IgD-negative memory B cell (primary cell): ENCODE data around the gene TMEM132D. TPM values are rescaled to one million over a fixed set of nuclear protein-coding genes. Genes with fewer than 3 reads are reported as not detected.
A peak's percentile ranks its signal among the peaks of the same experiment; 100 is the strongest.

Experiments
- H3K27ac Mint-ChIP-seq, 3 donors: one replicate each; pipeline ENCODE4 v1.8.0; 2020 to 2022; ENCODE audit warnings: mild to moderate bottlenecking in 3 of 3, mixed read lengths in 3 of 3, moderate library complexity in 1 of 3
- H3K27me3 Mint-ChIP-seq: one replicate; pipeline ENCODE4 v1.8.0; 2021; ENCODE audit warnings: mixed read lengths
- H3K36me3 Mint-ChIP-seq: one replicate; pipeline ENCODE4 v1.8.0; 2020; ENCODE audit warnings: mild to moderate bottlenecking, mixed read lengths
- H3K4me1 Mint-ChIP-seq, 3 donors: one replicate each; pipeline ENCODE4 v1.8.0; 2020 to 2022; ENCODE audit warnings: mixed read lengths in 3 of 3, mild to moderate bottlenecking in 1 of 3
- H3K4me3 Mint-ChIP-seq, 4 donors: one replicate each; pipeline ENCODE4 v1.8.0; 2020 to 2022; ENCODE audit warnings: mild to moderate bottlenecking in 4 of 4, mixed read lengths in 4 of 4, moderate library complexity in 3 of 4
- H3K9me3 Mint-ChIP-seq, 3 donors: one replicate each; pipeline ENCODE4 v1.8.0; 2020 to 2021; ENCODE audit warnings: mixed read lengths in 3 of 3, mild to moderate bottlenecking in 1 of 3
- polyA plus RNA-seq: library from polyadenylated mRNA; unstranded; fragments of 300-500 nt; fragmentation: Illumina TruSeq; gene quantifications from one replicate; pipeline ENCODE4 v1.2.3, GENCODE V29; 2021

The TMEM132D gene
- polyA plus RNA-seq: not detected

DNA sequence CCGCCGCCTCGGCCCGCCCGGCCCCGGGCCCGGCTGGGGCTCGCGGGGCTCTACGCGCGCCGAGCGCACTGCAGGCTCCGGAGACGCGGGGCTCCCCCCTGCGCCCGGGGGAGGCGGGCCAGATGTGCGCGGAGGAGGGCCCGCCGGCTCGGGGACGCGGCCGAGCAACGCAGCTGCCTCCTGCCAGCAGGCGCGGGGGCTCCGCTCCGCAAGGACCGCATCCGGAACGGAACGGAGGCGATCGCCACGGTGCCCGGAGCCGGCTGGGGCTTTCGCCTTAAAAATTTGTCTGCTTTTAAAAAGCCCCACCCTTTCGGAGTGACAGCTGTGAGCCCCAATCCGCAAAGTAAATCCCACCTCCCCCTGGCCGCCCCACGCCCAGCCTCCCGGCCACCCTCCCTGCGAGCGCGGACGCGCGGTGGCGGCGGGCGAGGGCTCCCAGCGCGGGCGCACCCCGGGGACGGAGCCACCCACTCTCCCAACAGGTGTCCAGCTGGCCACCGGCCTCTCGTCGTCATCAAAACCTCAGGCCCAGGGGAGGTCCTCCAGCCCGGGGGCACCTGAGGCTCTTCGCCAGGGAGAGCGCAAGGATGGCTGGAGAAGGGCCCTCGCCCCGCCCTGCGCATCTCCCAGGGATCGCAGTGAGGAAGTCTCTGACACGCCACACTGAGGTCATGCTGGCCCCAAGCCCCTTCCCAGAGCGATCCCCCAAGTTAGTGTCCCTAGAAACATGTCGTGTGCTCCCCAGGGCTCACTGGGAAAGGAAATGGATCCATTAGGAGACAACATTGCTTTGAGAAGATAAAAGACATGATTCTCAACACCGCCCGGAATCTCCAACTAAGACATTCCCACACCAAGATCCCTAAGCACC is at the start of gene TMEM132D:
TSS of gene TMEM132D (minus strand) at position 70 of the 874 bp plus-strand sequence.
- Mint-ChIP-seq H3K4me1 (peaks cover 0 to 2% (median 0%) of the 10 kb centered on the region in 3 donors), H3K36me3 (no peaks in the 10 kb centered on the region), H3K4me3 (no peak within 1 kb of the TSS), H3K27me3 (peaks cover 18% of the 10 kb centered on the region), H3K9me3 (peaks cover 0 to 3% (median 0%) of the 10 kb centered on the region in 3 donors), H3K27ac (no peak within 1 kb of the TSS)

DNA sequence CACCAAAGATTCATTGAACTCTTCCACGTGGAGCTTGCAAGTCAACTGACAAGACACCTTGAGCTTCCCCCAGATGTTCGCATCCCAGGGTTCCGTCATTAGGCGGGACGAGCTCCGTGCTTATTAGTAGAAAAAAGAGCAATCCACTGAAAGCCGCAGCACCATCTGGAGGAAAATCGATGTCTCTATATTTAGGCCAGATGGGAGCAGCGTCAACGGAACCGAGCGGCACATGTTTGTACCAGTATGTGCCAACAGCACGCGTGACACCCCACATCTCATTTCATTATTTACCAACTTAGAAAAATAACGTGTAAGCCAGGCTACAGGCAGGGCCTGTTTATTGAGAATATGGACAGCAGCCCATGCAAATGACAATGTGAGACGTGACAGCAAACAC is 45.8 kb upstream of the TMEM132D start:
- Mint-ChIP-seq H3K27me3 (no peaks in the 10 kb centered on the region), H3K36me3 (peaks cover 1% of the 10 kb centered on the region), H3K27ac (no peak overlapping the region), H3K4me1 (no peaks in the 10 kb centered on the region), H3K9me3 (peaks cover 0 to 2% (median 2%) of the 10 kb centered on the region in 3 donors), H3K4me3 (no peak overlapping the region)

- no peaks in the 10 kb centered on the region for H3K4me1 Mint-ChIP-seq
- no peaks in the 10 kb centered on the region for H3K27me3 Mint-ChIP-seq
- peaks cover 0 to 3% (median 2%) of the 10 kb centered on the region in 3 donors for H3K9me3 Mint-ChIP-seq
- no peak overlapping the region for H3K27ac Mint-ChIP-seq
- H3K4me3 Mint-ChIP-seq: no peak overlapping the region
- peaks cover 1% of the 10 kb centered on the region for H3K36me3 Mint-ChIP-seq
These were observed 37.8 kb upstream of the TMEM132D start for GRCh38 chr12:129941618-129942017.

- no peak overlapping the region for H3K4me3 Mint-ChIP-seq
- H3K27ac Mint-ChIP-seq: no peak overlapping the region
- H3K36me3 Mint-ChIP-seq: no peaks in the 10 kb centered on the region
- no peaks in the 10 kb centered on the region for H3K27me3 Mint-ChIP-seq
- H3K9me3 Mint-ChIP-seq: peaks cover 0 to 5% (median 2%) of the 10 kb centered on the region in 3 donors
- H3K4me1 Mint-ChIP-seq: no peaks in the 10 kb centered on the region
These were observed 34.3 kb upstream of the TMEM132D start for GRCh38 chr12:129938089-129938488.

GRCh38 chr12:129937426-129937825 is 33.6 kb upstream of the TMEM132D start:
- Mint-ChIP-seq H3K4me1 (no peaks in the 10 kb centered on the region), H3K9me3 (peaks cover 0 to 5% (median 2%) of the 10 kb centered on the region in 3 donors), H3K27me3 (no peaks in the 10 kb centered on the region), H3K36me3 (no peaks in the 10 kb centered on the region), H3K4me3 (no peak overlapping the region), H3K27ac (no peak overlapping the region)

DNA sequence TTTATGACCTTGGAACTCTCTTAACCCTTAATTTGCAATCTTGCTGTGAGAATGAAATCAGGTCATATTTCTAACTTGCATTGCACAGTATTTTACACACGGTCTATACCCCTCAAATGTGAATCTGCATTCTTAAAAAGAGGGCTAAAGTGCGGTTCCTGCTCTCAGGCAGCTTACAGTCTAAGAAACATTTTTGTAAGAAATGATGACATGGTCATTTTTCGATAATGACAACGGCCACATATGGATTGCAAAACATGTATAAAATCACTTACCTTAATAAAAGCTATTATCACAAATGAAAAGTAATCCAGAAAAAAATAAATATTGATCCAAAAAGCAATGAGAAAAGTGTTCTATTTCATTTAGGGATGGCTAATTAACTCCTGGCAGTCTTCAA is 24.8 kb upstream of the TMEM132D start:
- Mint-ChIP-seq H3K9me3 (peaks cover 0 to 6% (median 4%) of the 10 kb centered on the region in 3 donors), H3K4me3 (no peak overlapping the region), H3K27me3 (peaks cover 3% of the 10 kb centered on the region), H3K27ac (no peak overlapping the region), H3K36me3 (no peaks in the 10 kb centered on the region), H3K4me1 (no peaks in the 10 kb centered on the region)

GRCh38 chr12:129927316-129927900 is 23.6 kb upstream of the TMEM132D start:
- no peaks in the 10 kb centered on the region for H3K4me1 Mint-ChIP-seq
- H3K4me3 Mint-ChIP-seq: no peak overlapping the region
- peaks cover 0 to 6% (median 4%) of the 10 kb centered on the region in 3 donors for H3K9me3 Mint-ChIP-seq
- H3K27ac Mint-ChIP-seq: no peak overlapping the region
- no peaks in the 10 kb centered on the region for H3K36me3 Mint-ChIP-seq
- H3K27me3 Mint-ChIP-seq: peaks cover 3% of the 10 kb centered on the region

DNA sequence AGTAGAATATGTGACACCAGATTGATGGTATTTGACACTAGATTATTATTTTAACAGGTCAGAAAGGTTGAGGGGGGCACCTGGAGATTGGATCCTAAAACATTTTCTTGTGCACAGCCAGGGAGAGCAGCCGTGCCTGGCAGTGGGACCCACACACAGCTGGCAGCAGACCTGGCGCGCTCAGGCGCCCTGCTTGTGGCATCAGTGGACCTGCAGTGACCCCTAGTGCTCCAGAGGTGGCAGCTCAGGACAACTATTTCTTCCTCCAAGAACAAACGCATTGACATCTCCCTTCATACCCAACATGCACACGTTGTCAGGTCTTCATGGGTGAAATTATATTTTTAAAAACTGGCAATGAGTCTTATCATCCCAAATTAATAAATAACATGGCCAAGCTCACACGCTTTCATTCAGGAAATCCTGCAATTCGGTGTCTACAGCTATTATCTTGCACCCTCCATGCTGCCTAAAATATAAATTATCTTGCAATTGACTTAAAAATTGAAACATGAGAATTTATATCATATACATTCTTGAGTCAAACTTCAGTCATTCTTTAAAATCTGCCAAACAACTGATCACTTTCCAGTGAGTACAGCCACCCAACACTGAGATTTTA is 7.7 kb upstream of the TMEM132D start:
- Mint-ChIP-seq H3K4me3 (no peak overlapping the region), H3K4me1 (no peaks in the 10 kb centered on the region), H3K36me3 (no peaks in the 10 kb centered on the region), H3K27me3 (peaks cover 4% of the 10 kb centered on the region), H3K9me3 (peaks cover 0 to 3% (median 1%) of the 10 kb centered on the region in 3 donors), H3K27ac (no peak overlapping the region)

GRCh38 chr12:129909051-129910020 is 5.5 kb upstream of the TMEM132D start:
- H3K27ac Mint-ChIP-seq: no peak overlapping the region
- no peak overlapping the region for H3K4me3 Mint-ChIP-seq
- H3K4me1 Mint-ChIP-seq: no peaks in the 10 kb centered on the region
- no peaks in the 10 kb centered on the region for H3K36me3 Mint-ChIP-seq
- H3K9me3 Mint-ChIP-seq: peaks cover 0 to 3% (median 0%) of the 10 kb centered on the region in 3 donors
- H3K27me3 Mint-ChIP-seq: peaks cover 14% of the 10 kb centered on the region

GRCh38 chr12:129903092-129903945 is 506 bp downstream of the TMEM132D start:
- Mint-ChIP-seq H3K27ac (no peak overlapping the region), H3K4me3 (no peak overlapping the region), H3K27me3 (peaks cover 18% of the 10 kb centered on the region), H3K4me1 (peaks cover 0 to 2% (median 0%) of the 10 kb centered on the region in 3 donors), H3K9me3 (peaks cover 0 to 3% (median 0%) of the 10 kb centered on the region in 3 donors), H3K36me3 (no peaks in the 10 kb centered on the region)

GRCh38 chr12:129902371-129903091 is 1.3 kb downstream of the TMEM132D start:
- Mint-ChIP-seq H3K36me3 (no peaks in the 10 kb centered on the region), H3K27ac (no peak overlapping the region), H3K27me3 (peaks cover 18% of the 10 kb centered on the region), H3K4me3 (peak overlapping the region in 1 of 4 donors; percentile 57), H3K9me3 (peaks cover 0 to 2% (median 0%) of the 10 kb centered on the region in 3 donors), H3K4me1 (peaks cover 0 to 2% (median 0%) of the 10 kb centered on the region in 3 donors)

DNA sequence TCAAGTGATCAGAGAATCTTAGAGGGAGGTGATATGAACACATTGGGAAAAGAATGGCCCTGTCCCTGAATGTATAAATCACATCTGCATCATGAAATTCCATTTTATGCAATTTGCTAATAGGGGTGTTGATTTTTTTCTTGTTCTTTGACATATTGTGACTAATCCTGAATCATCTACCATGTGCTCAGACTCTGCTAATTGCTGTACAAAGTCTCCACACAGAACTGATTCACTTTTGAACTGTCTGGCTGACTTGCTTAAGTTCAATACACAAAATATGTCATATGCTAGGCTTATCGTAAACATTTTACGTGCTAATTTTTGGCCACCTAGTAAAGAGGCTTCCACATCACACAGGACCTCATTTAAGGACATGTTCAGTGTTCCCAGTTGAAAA is 2.6 kb downstream of the TMEM132D start:
- Mint-ChIP-seq H3K4me1 (peaks cover 0 to 2% (median 0%) of the 10 kb centered on the region in 3 donors), H3K9me3 (peaks cover 2 to 3% (median 2%) of the 10 kb centered on the region in 3 donors), H3K27me3 (peaks cover 18% of the 10 kb centered on the region), H3K36me3 (peaks cover 2% of the 10 kb centered on the region), H3K4me3 (no peak overlapping the region), H3K27ac (no peak overlapping the region)

- H3K4me1 Mint-ChIP-seq: peaks cover 0 to 2% (median 0%) of the 10 kb centered on the region in 3 donors
- H3K27ac Mint-ChIP-seq: no peak overlapping the region
- no peak overlapping the region for H3K4me3 Mint-ChIP-seq
- H3K36me3 Mint-ChIP-seq: peaks cover 2% of the 10 kb centered on the region
- H3K9me3 Mint-ChIP-seq: peaks cover 2 to 3% (median 2%) of the 10 kb centered on the region in 3 donors
- H3K27me3 Mint-ChIP-seq: peaks cover 15% of the 10 kb centered on the region
These were observed 3.5 kb downstream of the TMEM132D start for GRCh38 chr12:129900306-129900705.
